GM12878 (cell line): ENCODE data around the gene MCC. TPM values are rescaled to one million over a fixed set of nuclear protein-coding genes. Genes with fewer than 3 reads are reported as not detected.
A peak's percentile ranks its signal among the peaks of the same experiment; 100 is the strongest.

ENCODE experiments used
- ATAC-seq: fragments of 200-7000 bp; cut with Tn5 transposase; 3 replicates; pipeline ENCODE4 v1.9.1; 2020; ENCODE audit warnings: mild to moderate bottlenecking, moderate library complexity
- BruUV-seq: library from RNA; stranded (reverse); fragments of 400-500 nt; replicated peaks from 2 replicates; lab custom pipeline; 2021; lab: Mats Ljungman, UMichigan
- CTCF ChIA-PET: fragments of 300-600 bp; sonication (Branson Sonifier 250); formaldehyde crosslinking; extraction: SDS; loops from one replicate; lab custom pipeline; 2021; ENCODE audit warnings: inconsistent platforms; lab: Yijun Ruan, JAX
- POLR2A ChIA-PET: fragments of 350-600 bp; formaldehyde crosslinking; extraction: SDS; loops from one replicate; lab custom pipeline; 2021; ENCODE audit warnings: inconsistent platforms; lab: Charles Lee
- RAD21 ChIA-PET: fragments of 300-600 bp; sonication (Branson Sonifier 250); formaldehyde crosslinking; loops from one replicate; lab custom pipeline; 2023; ENCODE audit warnings: antibody characterized with exemption; ENCODE audit not compliant: unreplicated experiment; lab: Charles Lee
- SMC1A ChIA-PET: fragments of 300-600 bp; sonication (Branson Sonifier 250); formaldehyde crosslinking; loops from one replicate; lab custom pipeline; 2023; ENCODE audit not compliant: unreplicated experiment, uncharacterized antibody; lab: Charles Lee
- DNase-seq: peaks from one replicate; pipeline ENCODE4 v3.0.0-alpha.2; 2011; ENCODE audit warnings: low read depth, low spot score
- FAIRE-seq: peaks from 3 replicates; lab custom pipeline; 2011; peaks lifted over from hg19 to GRCh38; lab: Jason Lieb, UNC
- H2AFZ ChIP-seq: 2 replicates; pipeline ENCODE4 v1.6.0; 2011; ENCODE audit warnings: low read depth, low read length, control low read depth; ENCODE audit not compliant: control insufficient read depth
- H3K27ac ChIP-seq: 2 replicates; pipeline ENCODE4 v1.5.1; 2011; ENCODE audit warnings: control low read depth; ENCODE audit not compliant: control insufficient read depth, insufficient read depth
- H3K27me3 ChIP-seq, 2 experiments: replicated peaks in 1 of 2; 2 replicates each; pipeline versions ENCODE4 v1.6.0 to v1.6.1; 2011; ENCODE audit warnings: low read length in 1 of 2; ENCODE audit not compliant: control insufficient read depth in 2 of 2, insufficient read depth in 2 of 2
- H3K36me3 ChIP-seq, 2 experiments: 2 replicates each; pipeline ENCODE4 v1.5.1; 2011; ENCODE audit warnings: low read length in 1 of 2; ENCODE audit not compliant: control insufficient read depth in 2 of 2, insufficient read depth in 2 of 2
- H3K4me1 ChIP-seq: 2 replicates; pipeline ENCODE4 v1.6.1; 2011; ENCODE audit warnings: mild to moderate bottlenecking, low read length, moderate library complexity, mixed read lengths; ENCODE audit not compliant: control insufficient read depth, insufficient read depth
- H3K4me2 ChIP-seq: 2 replicates; pipeline ENCODE4 v1.6.0; 2011; ENCODE audit warnings: control low read depth; ENCODE audit not compliant: control insufficient read depth, insufficient read depth
- H3K4me3 ChIP-seq: fragments of 200-600 bp; sonication (generic); 2 replicates; pipeline ENCODE4 v1.5.1; 2016
- H3K79me2 ChIP-seq: 2 replicates; pipeline ENCODE4 v1.6.0; 2011; ENCODE audit warnings: low read length; ENCODE audit not compliant: control insufficient read depth, insufficient read depth
- H3K9ac ChIP-seq: 2 replicates; pipeline ENCODE4 v1.8.0; 2011; ENCODE audit warnings: low read length, control low read depth, mixed read lengths; ENCODE audit not compliant: control insufficient read depth, insufficient read depth
- H3K9me3 ChIP-seq: replicated peaks from 3 replicates; pipeline ENCODE4 v1.5.1; 2011; ENCODE audit warnings: mild to moderate bottlenecking, low read length; ENCODE audit not compliant: control insufficient read depth, insufficient read depth
- H4K20me1 ChIP-seq: 2 replicates; pipeline ENCODE4 v1.6.0; 2011; ENCODE audit not compliant: control insufficient read depth, insufficient read depth
- CBFB ChIP-seq: IDR thresholded peaks from 2 replicates; pipeline ENCODE4 v1.6.1; 2016; ENCODE audit warnings: antibody characterized with exemption, low read depth
- CREB1 ChIP-seq: IDR thresholded peaks from 2 replicates; pipeline ENCODE4 v1.6.1; 2012; ENCODE audit warnings: low read depth, mild to moderate bottlenecking, inconsistent platforms
- EED ChIP-seq: sonication (generic); IDR thresholded peaks from 2 replicates; pipeline ENCODE4 v1.6.1; 2016; ENCODE audit warnings: antibody characterized with exemption, low read depth
- EGR1 ChIP-seq, 2 experiments: IDR thresholded peaks; 1 replicate in 1 of 2; 2 replicates in 1 of 2; pipeline ENCODE4 v1.6.1; 2011 to 2012; ENCODE audit warnings: low read depth in 2 of 2, low read length in 2 of 2, borderline replicate concordance in 1 of 2, mild to moderate bottlenecking in 1 of 2, moderate library complexity in 1 of 2
- KAT2A ChIP-seq: conservative IDR thresholded peaks from 2 replicates; pipeline ENCODE4 v1.6.1; 2011; ENCODE audit warnings: low read depth, low read length; ENCODE audit not compliant: control insufficient read depth
- MXI1 ChIP-seq: fragments of 150-350 bp; IDR thresholded peaks from 2 replicates; pipeline ENCODE4 v1.6.1; 2011; ENCODE audit warnings: low read depth, mild to moderate bottlenecking, inconsistent platforms, low read length, improper control_type of control experiment
- MYB ChIP-seq: fragments of 150-350 bp; IDR thresholded peaks from 2 replicates; pipeline ENCODE4 v1.6.1; 2014; ENCODE audit warnings: mild to moderate bottlenecking, low read depth, low read length, borderline replicate concordance
- NR2C1 ChIP-seq: fragments of 450-650 bp; IDR thresholded peaks from 2 replicates; pipeline ENCODE4 v1.6.1; 2017; ENCODE audit warnings: antibody characterized with exemption, mild to moderate bottlenecking, moderate library complexity
- PML ChIP-seq: IDR thresholded peaks from 2 replicates; pipeline ENCODE4 v1.6.1; 2012; ENCODE audit warnings: low read length, inconsistent platforms
- POLR2A ChIP-seq: IDR thresholded peaks from 2 replicates; pipeline ENCODE4 v1.6.1; 2011; ENCODE audit warnings: low read depth, mild to moderate bottlenecking, low read length
- POLR2AphosphoS5 ChIP-seq: IDR thresholded peaks from 2 replicates; pipeline ENCODE4 v1.6.1; 2011; ENCODE audit warnings: mild to moderate bottlenecking, low read length, inconsistent platforms
- RCOR1 ChIP-seq: conservative IDR thresholded peaks from 2 replicates; pipeline ENCODE4 v1.6.1; 2012; ENCODE audit warnings: low read depth, low read length, improper control_type of control experiment
- SREBF1 ChIP-seq: IDR thresholded peaks from 2 replicates; pipeline ENCODE4 v1.6.1; 2012; ENCODE audit warnings: mild to moderate bottlenecking, low read length
- SREBF2 ChIP-seq: IDR thresholded peaks from 2 replicates; pipeline ENCODE4 v1.6.1; 2012; ENCODE audit warnings: mild to moderate bottlenecking, low read length
- TARDBP ChIP-seq: IDR thresholded peaks from 2 replicates; pipeline ENCODE4 v1.6.1; 2016; ENCODE audit warnings: borderline replicate concordance
- TCF3 ChIP-seq: IDR thresholded peaks from 2 replicates; pipeline ENCODE4 v1.6.1; 2012; ENCODE audit warnings: low read depth, mild to moderate bottlenecking, low read length, borderline replicate concordance; ENCODE audit not compliant: insufficient read depth
- ZBED1 ChIP-seq: IDR thresholded peaks from 2 replicates; pipeline ENCODE4 v1.6.1; 2016; ENCODE audit warnings: borderline replicate concordance
- WGBS: methylation state at CpG from one replicate; pipeline ENCODE4 v1.1.6; 2016; ENCODE audit warnings: low lambda C conversion rate; ENCODE audit not compliant: insufficient replicate concordance, insufficient coverage; ENCODE audit errors: missing lambda C conversion rate; 5-methylcytosine and 5-hydroxymethylcytosine counted together
- in situ Hi-C: fragments of 300-500 bp; cut with MboI; formaldehyde crosslinking; loops from 9 replicates; pipeline ENCODE4 v1.14.3; 2018; ENCODE audit warnings: mixed read lengths
- intact Hi-C: fragments of 100-400 bp; cut with micrococcal nuclease; formaldehyde crosslinking; loops from one replicate; pipeline ENCODE4 v1.14.2; 2022; ENCODE audit not compliant: unreplicated experiment
- polyA plus RNA-seq, 11 experiments: library from polyadenylated mRNA; depleted of rRNA in 4 of 11; unstranded in 6 of 11; stranded (reverse) in 5 of 11; fragments of >200 nt; fragmentation: Nextera tagmentation in 4 of 11; fragmentation: Illumina TruSeq in 1 of 11; extraction: Ambion mirVana in 4 of 11; extraction: Trizol in 1 of 11; gene quantifications; 1 replicate in 1 of 11; 2 replicates in 10 of 11; pipeline versions ENCODE4 v1.2.1 to v1.2.3, GENCODE V29; 2011 to 2016; ENCODE audit warnings: inconsistent platforms in 2 of 11, missing spikeins in 2 of 11, low read depth in 1 of 11
- total RNA-seq, 4 experiments: library from RNA; depleted of rRNA in 3 of 4; stranded (reverse); fragments of >200 nt in 3 of 4; fragmentation: Illumina TruSeq in 1 of 4; extraction: Trizol in 1 of 4; gene quantifications; 2 replicates each; pipeline versions ENCODE4 v1.2.1 to v1.2.3, GENCODE V29; 2013 to 2021
- TF ChIP-seq, protein P1 (sequence below): fragments of 450-650 bp; IDR thresholded peaks from 2 replicates; pipeline ENCODE4 v1.6.1; 2016; ENCODE audit warnings: mild to moderate bottlenecking

The MCC gene
- total and polyA plus RNA-seq, 10 of the 15 experiments (the other 5 are each of a cell fraction or from before 2014, with no cell fraction given): 0.03 to 0.86 (median 0.16) TPM

- Histone ChIP-seq H3K9me3 (no peaks in the 10 kb centered on the region; the same call in 2 of the 3 replicates), H3K79me2 (peaks cover 93% of the 10 kb centered on the region), H3K4me2 (no peak overlapping the region), H3K4me3 (no peak overlapping the region), H3K36me3 (peaks cover 1 to 25% of the 10 kb centered on the region in 2 experiments; a peak in 3 of 4 replicates), H3K27ac (no peak overlapping the region), H3K9ac (no peak overlapping the region), H4K20me1 (no peaks in the 10 kb centered on the region), H3K4me1 (no peaks in the 10 kb centered on the region), H2AFZ (no peak overlapping the region), H3K27me3 (no peaks in the 10 kb centered on the region)
- SMC1A ChIA-PET: interaction anchor here (1.0 kb wide), 1 partner anchor 546 kb away, joined by 3 read pairs; no protein-coding TSS in a partner anchor
- RAD21 ChIA-PET: no interaction called here
- in situ Hi-C loops (loop anchor here (25.0 kb wide), 1 partner anchor 1429 kb away; no protein-coding TSS in a partner anchor), intact Hi-C loops (no loop called here)
- POLR2A ChIA-PET: no interaction called here
- no peak for ATAC-seq
- BruUV-seq: no TSS peak
- no peak for TF ChIP-seq EED
- no peak for TF ChIP-seq TARDBP
- no peak for TF ChIP-seq NR2C1
- no peak for TF ChIP-seq MXI1
- TF ChIP-seq POLR2A: no peak
- TF ChIP-seq CBFB: no peak
- DNase-seq: no peak
- CTCF ChIA-PET: interaction anchor here (5.5 kb wide), 1 partner anchor 12 kb away, joined by 62 read pairs; no protein-coding TSS in a partner anchor
- no peak for FAIRE-seq
- WGBS: 100% methylated on average over 2 of the region's 2 CpGs
Measured at GRCh38 chr5:112983363-112983762, 504.9 kb downstream of the MCC start.

- H3K4me2 ChIP-seq: peak overlapping the region; percentile 85
- no peak overlapping the region for H2AFZ ChIP-seq
- H3K36me3 ChIP-seq: peaks cover 1 to 17% of the 10 kb centered on the region in 2 experiments; a peak in 2 of 4 replicates
- 2% methylated on average over 3 of the region's 3 CpGs for WGBS
- in situ Hi-C loops: loop anchor here (25.0 kb wide), 1 partner anchor 1433 kb away; no protein-coding TSS in a partner anchor
- ChIA-PET CTCF (interaction anchor here (0.7 to 5.5 kb wide), 11 partner anchors 10 to 632 kb away, joined by 3 to 62 read pairs (median 3); no protein-coding TSS in a partner anchor), RAD21 (interaction anchor here (0.8 to 2.4 kb wide), 7 partner anchors 10 to 65 kb away, joined by 3 to 19 read pairs (median 7); no protein-coding TSS in a partner anchor), SMC1A (interaction anchor here (1.0 to 3.3 kb wide), 9 partner anchors 8 to 64 kb away, joined by 3 to 34 read pairs (median 9); partner anchors contain the start of gene REEP5), POLR2A (interaction anchor here (1.0 to 1.9 kb wide), 4 partner anchors 8 to 58 kb away, joined by 3 to 13 read pairs (median 7); partner anchors contain the start of gene REEP5)
- H3K79me2 ChIP-seq: peaks cover 81% of the 10 kb centered on the region
- no peak for ATAC-seq
- intact Hi-C loops: loop anchor here (5.0 kb wide), 2 partner anchors 272 to 538 kb away; no protein-coding TSS in a partner anchor
- H4K20me1 ChIP-seq: no peaks in the 10 kb centered on the region
- H3K9me3 ChIP-seq: no peaks in the 10 kb centered on the region; the same call in 2 of the 3 replicates
- no peaks in the 10 kb centered on the region; the same call in 1 of the 2 replicates for H3K4me1 ChIP-seq
- BruUV-seq: no TSS peak
- H3K9ac ChIP-seq: no peak overlapping the region
- no peak for FAIRE-seq
- H3K27ac ChIP-seq: no peak overlapping the region; the same call in 1 of the 2 replicates
- no peak for DNase-seq
- H3K27me3 ChIP-seq: no peaks in the 10 kb centered on the region
- peak overlapping the region; percentile 65 for H3K4me3 ChIP-seq
- TF ChIP-seq ZBED1: no peak
- no peak for TF ChIP-seq POLR2A
- TF ChIP-seq MYB: no peak
- TF ChIP-seq KAT2A: no peak
- TF ChIP-seq TCF3: no peak
- TF ChIP-seq, protein P1, sequence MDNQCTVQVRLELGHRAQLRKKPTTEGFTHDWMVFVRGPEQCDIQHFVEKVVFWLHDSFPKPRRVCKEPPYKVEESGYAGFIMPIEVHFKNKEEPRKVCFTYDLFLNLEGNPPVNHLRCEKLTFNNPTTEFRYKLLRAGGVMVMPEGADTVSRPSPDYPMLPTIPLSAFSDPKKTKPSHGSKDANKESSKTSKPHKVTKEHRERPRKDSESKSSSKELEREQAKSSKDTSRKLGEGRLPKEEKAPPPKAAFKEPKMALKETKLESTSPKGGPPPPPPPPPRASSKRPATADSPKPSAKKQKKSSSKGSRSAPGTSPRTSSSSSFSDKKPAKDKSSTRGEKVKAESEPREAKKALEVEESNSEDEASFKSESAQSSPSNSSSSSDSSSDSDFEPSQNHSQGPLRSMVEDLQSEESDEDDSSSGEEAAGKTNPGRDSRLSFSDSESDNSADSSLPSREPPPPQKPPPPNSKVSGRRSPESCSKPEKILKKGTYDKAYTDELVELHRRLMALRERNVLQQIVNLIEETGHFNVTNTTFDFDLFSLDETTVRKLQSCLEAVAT: no peak
- no peak for TF ChIP-seq POLR2AphosphoS5
- no peak for TF ChIP-seq RCOR1
- TF ChIP-seq SREBF1: no peak
- no peak for TF ChIP-seq EGR1 (IDR thresholded peaks at IDR 0.05; ENCODE audit: borderline replicate concordance in 1 of 2, low read depth in 2 of 2, low read length in 2 of 2)
- no peak for TF ChIP-seq SREBF2
- no peak for TF ChIP-seq PML
- TF ChIP-seq CREB1: no peak
Measured at GRCh38 chr5:112979723-112980122, 508.5 kb downstream of the MCC start.
